Left lung (tissue), 10 donors: Measurements from ENCODE around the gene MKRN2OS. TPM values are rescaled to one million over a fixed set of nuclear protein-coding genes. Genes with fewer than 3 reads are reported as not detected.

Experiments
- ATAC-seq: fragments of 200-7000 bp; cut with Tn5 transposase; one replicate; pipeline ENCODE4 v1.9.1; 2020; ENCODE audit warnings: moderate library complexity
- DNase-seq, 4 donors: peaks; one replicate each; pipeline ENCODE4 v3.0.0-alpha.2; 2013 to 2020
- H3K27ac ChIP-seq, 2 donors: fragments of 200-600 bp; sonication (generic) in 1 of 2; one replicate each; pipeline versions ENCODE4 v1.5.0 to v1.8.0; 2020 to 2021
- H3K27me3 ChIP-seq, 2 donors: fragments of 200-600 bp; sonication (generic) in 1 of 2; one replicate each; pipeline versions ENCODE4 v1.5.0 to v1.8.0; 2020 to 2021
- H3K36me3 ChIP-seq, 2 donors: fragments of 200-600 bp; sonication (generic) in 1 of 2; one replicate each; pipeline versions ENCODE4 v1.5.0 to v1.8.0; 2020 to 2021
- H3K4me1 ChIP-seq, 2 donors: fragments of 200-600 bp; one replicate each; pipeline ENCODE4 v1.8.0; 2021
- H3K4me3 ChIP-seq, 2 donors: fragments of 200-600 bp; sonication (generic) in 1 of 2; one replicate each; pipeline versions ENCODE4 v1.5.0 to v1.8.0; 2020 to 2021; ENCODE audit warnings: mild to moderate bottlenecking in 1 of 2
- H3K9me3 ChIP-seq, 2 donors: fragments of 200-600 bp; sonication (generic) in 1 of 2; one replicate each; pipeline versions ENCODE4 v1.5.0 to v1.8.0; 2020 to 2021
- CTCF ChIP-seq, 2 donors: fragments of 200-600 bp; sonication (generic) in 1 of 2; IDR thresholded peaks; one replicate each; pipeline versions ENCODE4 v1.5.0 to v1.8.0; 2021; ENCODE audit warnings: antibody characterized with exemption in 2 of 2
- intact Hi-C, 2 donors: fragments of 100-400 bp; cut with DNase I; formaldehyde crosslinking; loops; one replicate each; pipeline versions ENCODE4 v1.11.2 to v1.14.2; 2022
- polyA plus RNA-seq, 6 donors: library from polyadenylated mRNA; unstranded; fragments of 120-200 nt; gene quantifications; one replicate each; pipeline ENCODE4 v1.2.1, GENCODE V29; 2013; ENCODE audit not compliant: insufficient read length in 6 of 6
- total RNA-seq, 2 donors: library from RNA; stranded (reverse); fragmentation: NEBNext Ultra II Directional; extraction: Animal tissue kit (Norgen Biotek cat#: 25700); gene quantifications; one replicate each; pipeline ENCODE4 v1.2.1, GENCODE V29; 2021
- donor health status: DM: no; HTN: yes; CAD: no.
- donor health status: DM: no; HTN: no; CAD: no.

Gene MKRN2OS
- total and polyA plus RNA-seq, 8 donors = 0.52 to 2.1 (median 1.3) TPM

GRCh38 chr3:12560505-12561190, 15.3 kb upstream of the MKRN2OS start:
- H3K36me3 ChIP-seq = no peaks in the 10 kb centered on the region
- no peak overlapping the region for H3K4me3 ChIP-seq
- intact Hi-C loops = no loop called here
- no peaks in the 10 kb centered on the region for H3K9me3 ChIP-seq
- no peaks in the 10 kb centered on the region for H3K27me3 ChIP-seq
- ATAC-seq (no peak), DNase-seq (no peak)
- no peak overlapping the region for H3K27ac ChIP-seq
- no peak for TF ChIP-seq CTCF (IDR thresholded peaks at IDR 0.05)
- H3K4me1 ChIP-seq = peaks cover 13 to 47% of the 10 kb centered on the region in 2 donors

GRCh38 chr3:12559520-12559919, 14.2 kb upstream of the MKRN2OS start:
- H3K4me1 ChIP-seq = peaks cover 13 to 51% of the 10 kb centered on the region in 2 donors
- no peak overlapping the region for H3K27ac ChIP-seq
- ATAC-seq = no peak
- H3K4me3 ChIP-seq = no peak overlapping the region
- intact Hi-C loops = no loop called here
- H3K27me3 ChIP-seq = peaks cover 0 to 6% of the 10 kb centered on the region in 2 donors
- no peaks in the 10 kb centered on the region for H3K9me3 ChIP-seq
- no peak for TF ChIP-seq CTCF (IDR thresholded peaks at IDR 0.05)
- no peaks in the 10 kb centered on the region for H3K36me3 ChIP-seq
- DNase-seq = no peak

GRCh38 chr3:12558706-12559105, 13.4 kb upstream of the MKRN2OS start:
- ATAC-seq (no peak), DNase-seq (no peak)
- Histone ChIP-seq H3K4me1 (peaks cover 13 to 60% of the 10 kb centered on the region in 2 donors), H3K27ac (no peak overlapping the region), H3K4me3 (peak overlapping the region in 1 of 2 donors; percentile 82), H3K9me3 (no peaks in the 10 kb centered on the region), H3K36me3 (no peaks in the 10 kb centered on the region), H3K27me3 (peaks cover 0 to 14% of the 10 kb centered on the region in 2 donors)
- TF ChIP-seq CTCF (IDR thresholded peaks at IDR 0.05) = no peak
- intact Hi-C loops = no loop called here

- peak; percentile 35 for ATAC-seq
- TF ChIP-seq CTCF (IDR thresholded peaks at IDR 0.05) = no peak
These were observed 12.3 kb upstream of the MKRN2OS start for GRCh38 chr3:12557473-12558100.

GRCh38 chr3:12556690-12557472, 11.6 kb upstream of the MKRN2OS start, which contains the start of gene MKRN2:
Gene MKRN2 (plus strand): TSS chr3:12557087. CDS start chr3:12557151, 64 bp downstream.
- peak; percentile 87 to 97 (median 90) for DNase-seq
- H3K27me3 ChIP-seq = peaks cover 0 to 32% of the 10 kb centered on the region in 2 donors
- H3K27ac ChIP-seq = peak within 1 kb of the TSS; percentile 94 to 98
- H3K4me3 ChIP-seq = peak within 1 kb of the TSS; percentile 82 to 84
- no peak for TF ChIP-seq CTCF (IDR thresholded peaks at IDR 0.05)
- peaks cover 13 to 60% of the 10 kb centered on the region in 2 donors for H3K4me1 ChIP-seq
- peak; percentile 97 for ATAC-seq
- no peaks in the 10 kb centered on the region for H3K9me3 ChIP-seq
- no peaks in the 10 kb centered on the region for H3K36me3 ChIP-seq
- intact Hi-C loops = no loop called here

More at GRCh38 chr3:12557473-12558100, 12.3 kb upstream of the MKRN2OS start:
- H3K4me3 ChIP-seq = peak overlapping the region; percentile 82 to 84
- intact Hi-C loops = no loop called here
- H3K36me3 ChIP-seq = no peaks in the 10 kb centered on the region
- H3K27me3 ChIP-seq = peaks cover 0 to 25% of the 10 kb centered on the region in 2 donors
- DNase-seq = peak in 1 of 4 donors; percentile 20
- peaks cover 13 to 60% of the 10 kb centered on the region in 2 donors for H3K4me1 ChIP-seq
- H3K9me3 ChIP-seq = no peaks in the 10 kb centered on the region
- H3K27ac ChIP-seq = peak overlapping the region; percentile 94 to 98
